ENCODE results near the gene TMEM126B.
A peak's percentile ranks its signal among the peaks of the same experiment; 100 is the strongest.
"Not testable (repeated sequence)": the region's sequence is repeated elsewhere in the genome, so short reads cannot be mapped to it uniquely, and the experiment has no call there.

The TMEM126B gene

GRCh38 chr11:85651118-85651517, 22.7 kb downstream of the TMEM126B start:
- DNase-seq: no peak

GRCh38 chr11:85652786-85653447, 24.5 kb downstream of the TMEM126B start:
- no peak for DNase-seq

GRCh38 chr11:85654343-85654742, 25.9 kb downstream of the TMEM126B start:
- not testable (repeated sequence) for DNase-seq

- no peak for DNase-seq
Observed at GRCh38 chr11:85656777-85657176, 28.4 kb downstream of the TMEM126B start.

GRCh38 chr11:85658180-85658579, 29.8 kb downstream of the TMEM126B start:
- DNase-seq: no peak

GRCh38 chr11:85661972-85662664, 33.7 kb downstream of the TMEM126B start:
- no peak for DNase-seq

- DNase-seq: peak in 1 of 2 donors; percentile 8
Observed at GRCh38 chr11:85663080-85663752, 34.8 kb downstream of the TMEM126B start.

GRCh38 chr11:85663753-85664614, 35.6 kb downstream of the TMEM126B start:
- peak; percentile 85 to 86 for DNase-seq

- peak; percentile 89 to 94 for DNase-seq
Observed at GRCh38 chr11:85664615-85665481, 36.5 kb downstream of the TMEM126B start, which contains the start of gene CREBZF. CREBZF (minus strand) TSS chr11:85665129; CDS start chr11:85664875, 254 bp downstream.

- DNase-seq: no peak
Observed at GRCh38 chr11:85665733-85666132, 37.3 kb downstream of the TMEM126B start.

GRCh38 chr11:85666687-85667086, 38.3 kb downstream of the TMEM126B start:
- DNase-seq: no peak

GRCh38 chr11:85668157-85668556, 39.8 kb downstream of the TMEM126B start:
- DNase-seq: no peak

- DNase-seq: not testable (repeated sequence)
Observed at GRCh38 chr11:85670949-85671663, 42.7 kb downstream of the TMEM126B start.

GRCh38 chr11:85672105-85672902, 43.9 kb downstream of the TMEM126B start:
- no peak for DNase-seq

- no peak for DNase-seq
Observed at GRCh38 chr11:85673393-85673792, 45.0 kb downstream of the TMEM126B start.

GRCh38 chr11:85679576-85679975, 51.2 kb downstream of the TMEM126B start:
- no peak for DNase-seq

GRCh38 chr11:85680897-85681296, 52.5 kb downstream of the TMEM126B start:
- no peak for DNase-seq

GRCh38 chr11:85682330-85683305, 54.2 kb downstream of the TMEM126B start:
- DNase-seq: peak; percentile 59 to 66

Data from activated CD4-positive, alpha-beta T cell treated with anti-CD3 and anti-CD28 coated beads for 4 hours (primary cell).